Kidney tubule cell (primary cell): ENCODE data around the gene ATP5F1D.

Experiments
- DNase-seq: peaks from one replicate; pipeline ENCODE4 v3.0.0-alpha.2; 2018; ENCODE audit warnings: low spot score

Gene ATP5F1D

DNA sequence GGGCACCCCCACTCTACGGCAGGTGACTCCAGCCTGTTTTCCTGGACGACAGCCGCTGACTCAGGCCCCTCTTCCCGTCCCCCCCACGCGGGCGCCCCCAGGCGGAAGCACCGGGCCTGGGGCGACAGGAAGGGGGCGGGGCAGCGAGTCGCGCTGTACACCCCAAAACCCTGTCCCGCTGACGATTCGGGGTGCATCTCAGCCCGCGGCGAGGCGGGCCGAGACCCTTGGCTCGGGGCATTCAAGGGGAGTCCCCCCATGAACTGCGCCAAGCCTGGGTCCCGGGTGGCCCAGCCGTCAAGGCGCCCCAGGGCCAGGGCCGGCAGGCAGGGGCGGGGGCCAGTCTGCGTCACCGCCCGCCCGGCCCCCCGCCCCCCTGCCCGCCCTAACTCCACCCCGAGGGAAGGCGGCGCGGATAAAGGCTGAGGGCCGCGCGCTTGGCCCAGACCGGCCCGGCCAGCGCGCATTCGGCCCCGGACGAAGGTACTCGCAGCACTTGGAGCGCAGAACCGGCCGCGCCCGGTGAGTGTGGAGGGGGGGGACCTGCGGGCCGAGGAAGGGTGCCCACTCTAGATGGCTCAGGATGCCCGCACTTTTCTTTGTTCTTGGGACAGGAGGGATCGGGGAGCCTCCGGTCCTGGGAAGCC lies 6.7 kb downstream of the ATP5F1D start, which contains the start of gene MIDN:
MIDN (plus strand) TSS at position 445 of the 647 bp plus-strand sequence. CDS start 1,714 bp downstream, outside the sequence.
- DNase-seq = peak; percentile 94

DNA sequence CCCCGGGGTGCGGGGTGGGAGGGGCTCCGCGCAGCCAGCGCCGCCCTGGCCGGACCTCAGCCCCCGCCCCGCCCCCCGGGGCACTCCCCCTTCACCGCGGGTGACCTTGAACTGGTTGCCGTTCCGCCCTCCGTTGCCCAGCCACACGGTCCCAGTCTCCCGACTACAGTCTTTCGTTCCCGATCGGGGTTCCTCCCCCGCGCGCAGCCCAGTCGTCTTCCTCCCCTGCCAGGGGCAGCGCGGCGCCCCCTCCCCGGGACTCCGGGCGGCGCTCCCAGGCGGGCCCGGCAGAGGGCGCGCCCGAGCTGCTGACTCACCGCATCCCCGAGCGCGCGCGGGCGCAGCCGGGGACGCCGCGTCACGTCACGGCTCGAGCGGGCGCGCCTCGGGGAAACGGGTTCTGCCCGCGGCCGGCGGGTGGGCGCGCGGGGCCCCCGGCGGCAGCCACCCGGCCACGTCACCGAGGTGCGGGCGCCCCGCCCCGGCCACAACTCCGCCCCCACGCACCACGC lies 7.3 kb downstream of the ATP5F1D start:
- DNase-seq = peak; percentile 81

DNA sequence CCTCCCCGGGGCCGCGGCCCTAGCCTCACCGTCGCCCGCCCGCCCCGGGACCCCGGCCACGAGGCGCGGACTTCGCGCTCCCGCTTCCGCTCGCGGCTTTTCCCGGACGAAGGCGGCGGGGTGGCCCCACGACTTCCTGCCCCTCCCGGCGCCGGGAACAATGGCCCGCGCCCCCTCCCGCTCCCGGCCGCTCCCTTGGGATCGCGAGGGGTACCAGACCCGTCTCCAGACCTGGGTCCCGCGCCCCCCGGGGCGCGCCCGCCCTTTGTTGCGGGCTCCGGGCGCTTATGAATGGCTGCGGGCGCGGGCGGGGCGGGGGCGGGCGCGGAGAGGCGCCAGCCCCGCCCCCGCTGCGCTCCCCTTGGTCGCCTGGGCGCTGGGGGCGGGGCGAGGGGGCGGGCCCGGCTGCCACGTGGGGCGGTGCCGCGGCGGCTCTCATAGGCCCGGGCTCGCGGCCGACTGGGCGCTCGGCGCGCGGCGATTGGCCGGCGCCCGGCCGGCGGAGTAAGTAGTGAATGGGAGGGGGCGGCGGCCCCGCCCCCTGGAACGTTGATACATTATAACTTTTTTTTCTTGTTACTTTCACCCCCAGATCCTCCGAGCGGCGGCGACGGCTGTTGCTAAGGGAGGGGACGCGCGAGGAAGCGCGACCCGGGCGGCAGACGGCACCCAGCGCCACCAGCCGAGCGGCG lies 7.9 kb downstream of the ATP5F1D start:
- peak; percentile 97 for DNase-seq

DNA sequence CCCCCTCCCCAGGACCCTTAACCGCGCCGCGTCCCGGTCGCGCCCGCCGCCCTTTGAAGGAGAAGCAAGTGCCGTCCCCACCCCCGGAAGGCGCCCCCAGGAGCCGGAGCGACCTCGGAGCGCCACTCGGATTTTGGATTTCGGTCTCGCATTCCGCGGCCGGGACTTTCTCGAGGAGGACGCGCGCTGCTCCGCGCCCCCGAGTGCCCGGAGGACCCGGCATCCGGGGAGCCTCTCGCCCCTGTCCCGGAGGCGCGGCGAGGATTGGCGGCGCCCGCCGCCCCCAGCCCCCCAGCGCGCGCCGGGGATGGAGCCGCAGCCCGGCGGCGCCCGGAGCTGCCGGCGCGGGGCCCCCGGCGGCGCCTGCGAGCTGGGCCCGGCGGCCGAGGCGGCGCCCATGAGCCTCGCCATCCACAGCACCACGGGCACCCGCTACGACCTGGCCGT lies 8.5 kb downstream of the ATP5F1D start:
- no peak for DNase-seq

DNA sequence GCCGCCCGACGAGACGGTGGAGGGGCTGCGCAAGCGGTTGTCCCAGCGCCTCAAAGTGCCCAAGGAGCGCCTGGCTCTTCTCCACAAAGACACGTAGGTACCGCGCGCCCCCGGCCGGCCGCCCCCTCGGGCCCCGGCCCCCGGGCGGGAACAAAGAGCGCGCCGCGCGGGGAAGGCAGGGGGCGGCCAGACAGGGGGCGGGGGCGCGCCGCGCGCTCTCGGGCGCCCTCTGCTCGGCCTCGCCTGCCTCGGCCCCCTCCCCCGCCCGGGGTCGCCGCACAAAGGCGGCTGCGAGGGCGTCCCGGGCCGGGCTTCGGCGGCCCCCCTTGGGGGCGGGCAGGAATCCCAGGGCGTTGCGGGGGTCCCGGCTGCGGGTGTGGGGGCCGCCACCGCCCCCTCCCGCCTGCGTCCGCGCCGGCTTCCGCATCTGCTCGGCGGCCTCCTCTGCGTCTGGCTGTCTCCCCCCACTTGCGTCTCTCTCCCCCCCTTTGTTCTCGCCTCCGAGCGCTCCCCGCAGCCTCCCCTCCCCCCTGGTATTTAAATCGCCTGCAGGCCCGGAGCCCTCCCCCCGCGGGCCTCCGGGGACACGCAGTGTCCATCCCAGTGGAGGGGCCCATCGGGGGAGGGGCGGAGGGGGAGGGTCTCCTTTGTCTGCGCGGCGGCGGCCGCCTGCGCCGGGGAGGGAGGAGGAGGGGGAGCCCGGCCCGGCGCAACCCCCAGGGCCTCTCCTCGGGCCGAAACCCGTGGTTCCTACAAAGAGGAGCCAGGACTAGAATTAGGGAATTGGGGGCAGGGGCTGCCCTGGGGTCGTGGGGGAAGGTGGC lies 9.1 kb downstream of the ATP5F1D start:
- DNase-seq = peak; percentile 60

DNA sequence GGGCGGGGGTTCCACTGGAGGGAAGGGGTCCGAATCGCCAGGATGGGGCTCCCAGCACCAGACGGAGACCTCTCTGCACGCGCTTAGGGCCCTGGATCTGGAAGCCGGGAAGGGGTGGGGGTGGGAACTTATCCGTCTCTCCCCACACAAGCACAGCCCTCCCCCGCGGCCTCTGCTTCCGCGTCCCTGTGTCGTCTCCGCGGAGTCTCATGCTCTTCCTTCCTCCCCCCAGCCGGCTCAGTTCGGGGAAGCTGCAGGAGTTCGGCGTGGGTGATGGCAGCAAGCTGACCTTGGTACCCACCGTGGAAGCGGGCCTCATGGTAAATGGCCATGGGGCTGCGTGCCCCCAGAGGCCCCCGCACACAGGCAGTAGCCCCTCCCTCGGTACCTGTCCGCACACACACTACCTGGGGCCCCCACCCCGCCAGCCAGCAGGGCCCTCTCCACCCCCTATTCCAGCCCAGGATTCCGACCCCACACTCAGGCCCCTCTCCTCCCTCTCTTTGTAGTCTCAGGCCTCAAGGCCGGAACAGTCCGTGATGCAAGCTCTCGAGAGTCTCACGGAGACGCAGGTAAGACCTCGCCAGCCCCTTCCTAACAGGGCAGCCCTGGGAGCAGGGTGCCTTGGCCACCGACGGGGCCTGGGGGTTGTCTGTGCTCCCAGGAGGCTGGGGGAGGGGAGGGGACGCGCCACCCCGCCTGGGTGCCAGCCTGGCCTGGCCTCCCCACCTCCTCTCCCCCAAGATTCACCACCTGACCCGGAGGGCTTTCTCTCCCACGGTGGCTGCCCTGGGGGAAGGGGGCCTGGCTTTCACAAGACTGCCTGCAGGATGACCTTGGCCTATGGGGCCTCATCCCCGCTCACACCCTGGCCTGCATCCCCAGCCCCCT lies 10.0 kb downstream of the ATP5F1D start:
- DNase-seq = peak; percentile 76

DNA sequence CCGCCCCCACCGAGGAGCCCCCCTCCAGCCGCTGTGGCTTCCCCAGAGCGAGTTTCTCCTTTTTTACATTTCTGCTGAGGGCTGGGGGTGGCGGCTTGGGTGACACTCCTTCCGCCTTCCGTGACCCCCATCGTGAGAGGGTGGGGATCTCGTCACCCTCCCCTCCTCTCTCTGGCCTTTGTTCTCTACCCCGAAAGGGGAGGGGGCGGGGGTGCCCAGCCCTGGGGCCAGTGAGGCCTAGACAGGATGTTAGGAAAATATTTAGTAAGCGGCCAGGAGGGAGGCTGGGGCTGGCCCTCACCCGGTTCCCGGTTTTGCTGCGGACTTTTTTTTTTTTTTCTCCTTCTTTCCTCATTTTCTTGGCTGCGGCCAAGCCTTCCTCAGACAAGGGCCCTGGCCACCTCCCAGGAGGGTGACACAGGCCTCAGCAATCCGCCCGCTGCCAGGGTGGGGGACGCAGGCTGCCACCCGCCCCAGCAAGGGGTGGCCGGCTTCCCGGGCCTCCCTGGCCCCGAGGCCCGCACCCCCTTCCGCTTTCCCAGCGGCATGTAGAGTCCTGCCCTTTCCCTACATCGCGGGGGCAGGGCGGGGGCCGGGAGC lies 10.8 kb downstream of the ATP5F1D start:
- peak; percentile 94 for DNase-seq

DNA sequence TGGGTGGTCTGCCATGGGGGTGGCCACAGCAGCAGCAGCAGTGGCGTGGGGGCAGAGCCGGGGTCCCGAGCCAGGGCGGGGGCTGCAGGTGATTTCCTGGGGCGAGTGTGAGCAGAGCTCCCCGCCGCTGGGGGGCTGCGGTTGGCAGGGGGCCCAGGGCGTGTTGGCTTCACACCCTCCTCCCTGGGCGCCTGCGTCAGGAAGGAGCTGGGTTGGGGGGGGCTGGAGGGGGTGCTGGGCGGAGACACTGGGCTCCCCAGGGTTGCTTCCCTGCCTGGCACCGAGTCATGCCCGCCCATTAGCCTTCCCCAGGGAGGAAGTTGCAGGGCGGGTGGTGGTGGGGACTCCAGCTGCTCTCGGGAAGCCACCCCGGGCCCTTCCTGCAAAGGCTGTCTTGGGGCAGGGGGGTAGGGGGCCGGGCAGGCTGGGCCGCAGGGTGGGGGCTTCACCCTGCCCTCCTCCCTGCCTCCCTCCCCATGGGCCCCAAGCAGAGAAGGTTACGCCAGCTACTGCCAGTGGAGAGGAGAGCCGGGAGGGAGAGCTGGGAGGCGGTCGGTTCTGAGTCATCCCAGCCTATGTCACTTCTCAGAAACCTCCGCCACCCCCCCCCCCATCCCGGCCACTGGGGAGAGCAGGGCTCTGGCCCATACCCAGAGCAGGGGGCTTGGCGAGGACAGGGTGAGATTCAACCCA lies 11.4 kb downstream of the ATP5F1D start:
- DNase-seq = peak; percentile 97

DNA sequence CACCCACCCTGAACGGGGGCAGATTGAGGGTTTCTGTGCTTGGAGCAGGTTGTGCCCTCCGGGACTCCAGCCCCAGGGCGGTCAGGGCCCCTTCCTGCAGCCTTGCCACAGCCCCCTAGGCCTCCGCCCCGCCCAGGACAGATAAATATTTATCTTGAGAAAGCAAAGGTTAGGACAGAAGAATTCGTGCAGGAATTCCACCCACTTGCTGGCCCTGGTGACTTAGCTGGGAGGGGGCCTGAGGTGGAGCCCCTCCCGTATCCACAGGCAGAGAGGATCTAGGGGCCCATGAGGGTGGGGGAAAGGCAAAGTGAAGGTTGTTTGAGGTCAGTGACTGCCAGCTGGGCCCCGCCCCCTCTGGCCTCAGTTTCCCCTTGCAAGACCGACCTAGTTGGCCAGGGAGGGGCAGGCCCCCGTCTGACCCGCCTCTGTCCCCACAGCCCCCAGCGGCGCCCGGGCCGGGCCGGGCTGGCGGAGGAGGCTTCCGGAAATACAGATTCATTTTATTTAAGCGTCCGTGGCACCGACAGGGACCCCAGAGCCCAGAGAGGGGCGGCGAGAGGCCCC lies 12.0 kb downstream of the ATP5F1D start:
- no peak for DNase-seq

DNA sequence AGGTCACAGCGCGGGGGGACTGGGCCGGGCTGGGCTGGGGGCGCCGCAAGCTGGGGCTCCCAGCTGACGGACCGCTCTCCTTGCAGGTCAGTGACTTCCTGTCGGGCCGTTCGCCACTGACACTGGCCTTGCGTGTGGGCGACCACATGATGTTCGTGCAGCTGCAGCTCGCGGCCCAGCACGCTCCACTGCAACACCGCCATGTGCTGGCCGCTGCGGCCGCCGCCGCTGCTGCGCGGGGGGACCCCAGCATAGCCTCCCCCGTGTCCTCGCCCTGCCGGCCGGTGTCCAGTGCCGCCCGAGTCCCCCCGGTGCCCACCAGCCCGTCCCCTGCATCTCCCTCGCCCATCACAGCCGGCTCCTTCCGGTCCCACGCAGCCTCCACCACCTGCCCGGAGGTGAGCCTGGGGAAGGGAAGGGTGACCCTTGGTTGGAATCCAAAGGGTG lies 12.6 kb downstream of the ATP5F1D start:
- no peak for DNase-seq

DNA sequence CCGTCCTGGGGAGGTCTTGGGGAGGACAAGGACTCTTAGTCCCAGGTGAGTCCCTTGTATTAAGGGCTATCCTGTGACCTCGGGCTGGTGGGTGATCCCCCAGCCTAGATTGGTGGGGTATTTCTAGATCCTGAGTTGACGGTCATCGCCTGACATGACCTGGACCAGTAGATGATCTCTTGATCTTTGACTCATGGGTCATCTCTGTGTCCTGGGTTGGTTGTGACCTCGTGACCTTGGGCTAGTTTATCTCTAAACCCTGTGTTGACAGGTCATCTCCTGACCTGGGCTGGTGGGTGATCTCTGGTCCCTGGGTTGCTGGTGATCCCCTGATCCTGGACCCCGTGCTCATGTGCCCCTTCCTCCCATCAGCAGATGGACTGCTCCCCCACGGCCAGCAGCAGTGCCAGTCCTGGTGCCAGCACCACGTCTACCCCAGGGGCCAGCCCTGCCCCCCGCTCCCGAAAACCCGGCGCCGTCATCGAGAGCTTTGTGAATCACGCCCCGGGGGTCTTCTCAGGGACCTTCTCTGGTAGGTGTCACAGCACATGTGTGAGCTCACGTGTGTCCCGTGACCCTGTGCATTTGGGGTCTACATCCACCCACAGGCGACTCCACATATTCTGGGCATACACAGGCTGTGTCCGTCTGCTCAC lies 13.1 kb downstream of the ATP5F1D start:
- no peak for DNase-seq

DNA sequence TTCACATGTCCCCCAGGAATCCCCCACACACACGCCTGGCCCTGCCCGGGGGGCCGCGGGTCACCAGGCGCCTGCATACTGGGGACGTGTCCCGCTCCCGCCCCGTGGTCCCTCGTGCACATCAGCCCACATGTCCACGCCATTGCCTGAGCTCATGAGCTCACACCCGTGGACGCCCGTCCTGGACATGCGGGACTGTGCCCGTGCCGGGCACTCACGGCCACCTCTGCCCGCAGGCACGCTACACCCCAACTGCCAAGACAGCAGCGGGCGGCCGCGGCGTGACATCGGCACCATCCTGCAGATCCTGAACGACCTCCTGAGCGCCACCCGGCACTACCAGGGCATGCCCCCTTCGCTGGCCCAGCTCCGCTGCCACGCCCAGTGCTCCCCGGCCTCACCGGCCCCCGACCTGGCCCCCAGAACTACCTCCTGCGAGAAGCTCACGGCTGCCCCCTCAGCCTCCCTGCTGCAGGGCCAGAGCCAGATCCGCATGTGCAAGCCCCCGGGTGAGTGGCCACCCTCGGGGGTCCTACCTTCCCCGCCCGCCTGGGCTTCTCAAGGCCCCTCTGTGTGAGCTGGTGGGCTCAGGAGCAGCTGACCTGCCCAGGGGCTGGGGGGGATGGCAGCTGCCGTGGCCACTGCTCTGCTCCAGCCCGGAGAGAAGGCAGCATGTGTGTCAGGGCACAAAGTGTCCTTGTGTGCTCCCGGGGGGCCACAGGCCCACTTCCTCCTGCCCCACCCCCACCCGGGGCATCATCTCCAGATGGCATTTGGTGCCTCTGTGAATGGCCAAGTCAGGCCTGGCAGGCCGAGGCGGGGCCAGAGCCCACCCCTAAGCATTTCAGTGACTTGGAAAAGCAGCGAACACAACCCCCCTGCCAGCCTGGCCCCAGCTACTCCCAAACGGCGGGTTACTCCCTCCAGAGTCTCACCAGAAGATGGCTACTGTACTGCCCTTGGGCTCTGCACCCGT lies 13.9 kb downstream of the ATP5F1D start:
- DNase-seq = no peak

DNA sequence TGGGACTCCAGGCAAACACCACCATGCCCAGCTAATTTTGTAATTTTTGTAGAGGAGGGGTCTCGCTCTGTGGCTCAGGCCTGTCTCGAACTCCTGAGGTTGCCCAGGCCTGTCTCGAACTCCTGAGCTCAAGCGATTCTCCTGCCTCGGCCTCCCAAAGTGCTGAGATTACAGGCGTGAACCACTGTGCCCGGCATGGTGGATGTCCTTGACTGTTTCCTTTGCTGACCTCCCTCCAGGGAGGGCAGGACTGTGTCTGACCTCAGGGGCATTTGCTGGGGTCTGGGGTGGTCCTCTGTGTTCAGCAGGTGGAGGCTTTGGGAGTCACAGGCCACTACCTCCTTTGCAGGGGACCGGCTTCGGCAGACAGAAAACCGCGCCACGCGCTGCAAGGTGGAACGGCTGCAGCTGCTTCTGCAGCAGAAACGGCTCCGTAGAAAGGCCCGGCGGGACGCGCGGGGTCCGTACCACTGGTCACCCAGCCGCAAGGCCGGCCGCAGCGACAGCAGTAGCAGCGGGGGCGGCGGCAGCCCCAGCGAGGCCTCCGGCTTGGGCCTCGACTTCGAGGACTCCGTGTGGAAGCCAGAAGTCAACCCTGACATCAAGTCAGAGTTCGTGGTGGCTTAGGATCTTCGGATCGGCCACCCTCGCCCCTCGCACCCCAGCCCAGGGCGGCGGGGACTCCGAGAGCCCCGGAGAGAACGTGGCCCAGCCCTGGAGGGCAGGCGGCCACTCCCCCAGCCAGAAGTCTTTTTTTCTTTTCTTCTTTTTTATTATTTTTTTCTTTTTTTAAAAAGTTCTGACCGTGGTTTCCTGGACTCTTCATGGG lies 15.3 kb downstream of the ATP5F1D start:
- no peak for DNase-seq

DNA sequence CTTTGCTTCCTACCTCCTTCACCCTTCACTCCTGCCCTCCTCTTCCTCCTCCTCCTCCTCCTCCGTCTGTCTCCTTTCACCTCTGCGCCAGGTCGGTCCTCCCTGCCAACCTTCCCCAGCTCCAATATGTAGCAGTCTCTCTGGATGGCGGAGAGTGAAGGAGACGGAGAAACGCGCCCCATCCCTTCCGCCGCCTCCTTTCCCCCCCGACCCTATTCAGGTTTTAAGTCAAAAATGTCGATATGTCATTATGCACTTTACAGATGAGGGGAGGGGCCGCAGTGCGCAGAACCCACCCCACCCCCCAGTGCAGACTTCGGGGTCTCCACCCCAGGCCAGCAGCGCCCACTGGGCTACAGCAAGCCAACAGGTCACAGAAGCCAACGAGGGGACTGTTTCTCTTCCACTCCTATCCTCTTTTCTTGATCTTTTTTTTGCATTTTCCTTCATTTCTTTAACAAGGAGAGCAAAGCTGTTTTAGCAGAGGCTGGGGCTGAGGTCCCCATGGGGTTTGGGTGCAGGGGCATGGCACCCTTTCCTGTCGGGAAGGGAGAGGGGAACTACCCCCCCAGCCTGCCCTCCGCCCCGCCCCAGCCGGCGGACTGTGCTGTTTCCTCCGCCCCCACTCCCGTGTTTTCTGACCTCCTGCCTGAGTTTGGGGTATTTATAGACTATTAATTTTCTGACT lies 16.1 kb downstream of the ATP5F1D start:
- DNase-seq = no peak

DNA sequence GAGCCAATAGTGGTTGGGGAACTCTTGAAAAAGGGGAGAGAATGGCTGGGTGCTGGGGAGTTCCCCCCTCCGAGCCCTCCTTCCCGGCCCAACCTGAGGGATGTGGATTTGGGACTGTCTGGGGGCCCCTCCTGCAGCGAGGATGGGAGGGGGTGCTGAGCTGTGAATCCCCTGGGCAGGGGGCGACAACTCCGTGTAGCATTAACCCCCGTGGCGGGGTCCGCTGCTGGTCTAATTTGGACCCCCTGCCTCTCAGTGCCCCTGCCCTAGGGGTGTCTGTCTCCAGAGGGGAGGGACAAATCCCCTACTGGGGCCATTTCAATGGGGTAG lies 16.6 kb downstream of the ATP5F1D start:
- DNase-seq = no peak

DNA sequence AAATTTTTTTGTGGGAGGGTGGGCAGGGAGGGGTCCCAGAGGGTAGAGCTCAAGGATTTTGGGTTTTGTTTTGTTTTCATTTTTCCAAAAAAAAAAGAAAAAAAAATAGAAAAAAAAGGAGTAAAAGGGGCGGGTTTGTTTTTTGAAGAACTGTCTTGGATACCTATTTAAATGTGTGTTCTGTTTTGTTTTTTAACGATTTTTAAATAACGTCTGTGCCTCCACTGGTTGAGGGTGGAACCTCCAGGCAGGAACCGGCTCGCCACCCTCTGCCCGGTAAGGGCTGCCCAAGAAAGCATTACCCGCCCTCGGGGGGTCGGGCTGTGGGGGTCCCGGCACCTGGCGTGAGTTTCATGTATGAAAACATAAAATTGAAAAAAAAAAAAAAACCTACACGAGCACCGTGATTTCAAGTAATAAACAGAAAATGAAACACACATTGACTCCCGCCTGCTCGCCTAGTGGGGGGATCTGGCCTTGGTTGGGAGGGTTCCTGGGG lies 17.2 kb downstream of the ATP5F1D start:
- DNase-seq = no peak
